Parathyroid adenoma (tissue), 2 donors: ENCODE measurements around the gene MICALL2.

Source experiments
- H2AFZ ChIP-seq: fragments of 300-600 bp; sonication (generic); one replicate; pipeline ENCODE4 v1.7.0; 2017; ENCODE audit warnings: antibody characterized with exemption, mild to moderate bottlenecking
- H3K27ac ChIP-seq: fragments of 300-600 bp; sonication (generic); one replicate; pipeline ENCODE4 v1.7.0; 2017
- H3K27me3 ChIP-seq: fragments of 300-600 bp; sonication (generic); one replicate; pipeline ENCODE4 v1.7.0; 2017; ENCODE audit warnings: low read length; ENCODE audit not compliant: control insufficient read depth, insufficient read depth
- H3K36me3 ChIP-seq: fragments of 300-600 bp; sonication (generic); one replicate; pipeline ENCODE4 v1.7.0; 2017; ENCODE audit warnings: low read length; ENCODE audit not compliant: control insufficient read depth, insufficient read depth
- H3K4me1 ChIP-seq: fragments of 300-600 bp; sonication (generic); one replicate; pipeline ENCODE4 v1.7.0; 2017; ENCODE audit warnings: control low read depth
- H3K4me2 ChIP-seq: fragments of 300-600 bp; sonication (generic); one replicate; pipeline ENCODE4 v1.7.0; 2017; ENCODE audit warnings: low read length
- H3K4me3 ChIP-seq: fragments of 300-600 bp; sonication (generic); one replicate; pipeline ENCODE4 v1.7.0; 2017; ENCODE audit warnings: low read depth, low read length
- H3K79me2 ChIP-seq: fragments of 300-600 bp; sonication (generic); one replicate; pipeline ENCODE4 v1.7.0; 2017; ENCODE audit warnings: control low read depth
- H3K9ac ChIP-seq: fragments of 300-600 bp; sonication (generic); one replicate; pipeline ENCODE4 v1.7.0; 2017; ENCODE audit warnings: mild to moderate bottlenecking
- H3K9me3 ChIP-seq: fragments of 300-600 bp; sonication (generic); one replicate; pipeline ENCODE4 v1.7.0; 2017; ENCODE audit warnings: low read length; ENCODE audit not compliant: control insufficient read depth
- TF ChIP-seq, protein P1 (sequence below): fragments of 300-600 bp; sonication (generic); IDR thresholded peaks from one replicate; pipeline ENCODE4 v1.7.0; 2017; ENCODE audit warnings: antibody characterized with exemption, mild to moderate bottlenecking
- donor health status: primary hyperparathyroidism.

Gene MICALL2

DNA sequence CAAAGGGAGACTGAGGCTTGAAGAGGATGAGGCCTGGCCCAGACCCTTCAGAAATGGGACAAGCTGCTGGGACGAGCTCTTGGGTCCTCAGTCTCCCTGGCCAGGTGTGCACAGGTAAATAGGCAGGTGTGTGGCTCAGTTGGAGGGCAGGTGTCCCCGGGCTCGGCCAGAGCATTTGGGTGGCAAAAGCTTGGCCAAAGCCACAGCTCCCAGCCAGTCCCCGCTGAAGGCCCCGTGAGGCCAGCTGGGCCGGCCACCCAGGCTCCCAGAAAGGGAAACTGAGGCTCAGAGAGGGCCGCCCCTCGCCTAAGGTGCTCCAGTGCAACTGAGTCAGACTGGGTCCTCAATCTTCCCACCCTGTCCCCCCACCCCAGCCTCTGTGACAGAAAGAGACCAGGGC is 37.3 kb downstream of the MICALL2 start:
- H3K4me1 ChIP-seq, result peaks cover 2% of the 10 kb centered on the region
- no peak overlapping the region for H3K27ac ChIP-seq
- H3K9ac ChIP-seq, result no peak overlapping the region
- no peaks in the 10 kb centered on the region for H3K36me3 ChIP-seq
- no peaks in the 10 kb centered on the region for H3K79me2 ChIP-seq
- H3K9me3 ChIP-seq, result no peaks in the 10 kb centered on the region
- TF ChIP-seq, protein P1, sequence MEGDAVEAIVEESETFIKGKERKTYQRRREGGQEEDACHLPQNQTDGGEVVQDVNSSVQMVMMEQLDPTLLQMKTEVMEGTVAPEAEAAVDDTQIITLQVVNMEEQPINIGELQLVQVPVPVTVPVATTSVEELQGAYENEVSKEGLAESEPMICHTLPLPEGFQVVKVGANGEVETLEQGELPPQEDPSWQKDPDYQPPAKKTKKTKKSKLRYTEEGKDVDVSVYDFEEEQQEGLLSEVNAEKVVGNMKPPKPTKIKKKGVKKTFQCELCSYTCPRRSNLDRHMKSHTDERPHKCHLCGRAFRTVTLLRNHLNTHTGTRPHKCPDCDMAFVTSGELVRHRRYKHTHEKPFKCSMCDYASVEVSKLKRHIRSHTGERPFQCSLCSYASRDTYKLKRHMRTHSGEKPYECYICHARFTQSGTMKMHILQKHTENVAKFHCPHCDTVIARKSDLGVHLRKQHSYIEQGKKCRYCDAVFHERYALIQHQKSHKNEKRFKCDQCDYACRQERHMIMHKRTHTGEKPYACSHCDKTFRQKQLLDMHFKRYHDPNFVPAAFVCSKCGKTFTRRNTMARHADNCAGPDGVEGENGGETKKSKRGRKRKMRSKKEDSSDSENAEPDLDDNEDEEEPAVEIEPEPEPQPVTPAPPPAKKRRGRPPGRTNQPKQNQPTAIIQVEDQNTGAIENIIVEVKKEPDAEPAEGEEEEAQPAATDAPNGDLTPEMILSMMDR, result no peak
- H3K27me3 ChIP-seq, result no peaks in the 10 kb centered on the region
- H2AFZ ChIP-seq, result no peak overlapping the region
- H3K4me2 ChIP-seq, result no peak overlapping the region
- no peak overlapping the region for H3K4me3 ChIP-seq

DNA sequence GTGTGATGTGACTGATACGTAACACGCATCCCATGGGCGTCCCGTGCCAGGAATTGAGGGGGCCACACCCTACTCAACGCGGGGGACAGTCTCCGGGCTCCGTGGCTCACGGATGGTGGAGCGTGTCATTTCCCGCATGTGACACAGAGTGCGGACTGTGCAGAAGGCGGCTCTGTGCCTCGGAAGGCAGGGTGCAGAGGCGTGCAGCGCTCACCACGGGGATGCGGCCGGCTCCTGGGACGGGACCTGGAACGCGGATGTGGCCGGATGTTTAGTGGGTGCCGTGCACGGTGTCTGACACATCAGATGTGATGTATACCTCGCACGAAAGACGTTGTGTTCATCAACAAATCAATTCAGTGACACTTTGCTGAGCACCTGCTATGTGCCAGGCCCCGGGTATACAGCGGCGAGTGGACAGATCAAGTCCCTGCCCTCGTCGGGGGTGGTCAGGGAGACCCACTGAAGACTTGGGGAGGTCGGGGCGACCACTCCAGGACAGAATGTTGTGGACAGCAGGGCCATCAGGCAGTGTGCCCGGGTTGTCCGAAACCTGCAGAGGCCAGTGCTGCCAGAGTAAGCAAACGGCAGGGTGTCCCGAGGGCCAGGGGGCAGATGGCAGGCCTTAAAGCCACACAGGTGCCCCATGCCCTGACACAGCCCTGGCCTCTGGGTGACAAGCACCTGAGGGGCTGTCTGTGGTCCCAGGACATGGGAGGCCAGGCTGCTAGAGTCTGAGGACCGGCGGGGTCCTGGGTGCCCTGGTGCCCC is 38.1 kb downstream of the MICALL2 start:
- Histone ChIP-seq H2AFZ (no peak overlapping the region), H3K4me1 (peaks cover 2% of the 10 kb centered on the region), H3K9me3 (no peaks in the 10 kb centered on the region), H3K4me2 (no peak overlapping the region), H3K9ac (no peak overlapping the region), H3K4me3 (no peak overlapping the region), H3K79me2 (no peaks in the 10 kb centered on the region), H3K36me3 (no peaks in the 10 kb centered on the region), H3K27me3 (no peaks in the 10 kb centered on the region), H3K27ac (no peak overlapping the region)
- TF ChIP-seq, protein P1, result no peak

DNA sequence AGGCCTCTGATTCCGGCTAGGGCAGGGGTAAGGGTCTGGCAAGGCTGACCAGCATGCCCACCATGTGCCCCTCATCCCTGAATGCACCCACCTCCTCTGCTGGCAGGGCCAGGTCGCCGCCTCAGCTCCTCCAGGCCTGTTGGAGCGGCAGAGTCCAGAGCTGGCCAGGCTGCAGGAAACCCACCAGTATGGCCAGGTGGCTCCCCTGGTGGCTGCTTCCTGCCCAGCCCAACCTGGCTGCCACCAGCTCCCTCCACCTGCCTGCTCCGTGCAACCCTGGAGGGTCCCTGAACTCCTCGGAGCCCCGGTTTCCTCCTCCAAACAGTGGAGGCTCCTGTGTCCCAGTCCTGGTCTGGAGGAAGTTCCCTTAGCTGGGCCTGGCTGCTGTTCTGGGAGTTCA is 39.6 kb downstream of the MICALL2 start:
- peaks cover 2% of the 10 kb centered on the region for H3K4me1 ChIP-seq
- TF ChIP-seq, protein P1, result no peak
- H3K27ac ChIP-seq, result no peak overlapping the region
- no peak overlapping the region for H3K9ac ChIP-seq
- no peaks in the 10 kb centered on the region for H3K79me2 ChIP-seq
- no peak overlapping the region for H2AFZ ChIP-seq
- H3K9me3 ChIP-seq, result no peaks in the 10 kb centered on the region
- H3K4me3 ChIP-seq, result no peak overlapping the region
- no peak overlapping the region for H3K4me2 ChIP-seq
- H3K27me3 ChIP-seq, result no peaks in the 10 kb centered on the region
- no peaks in the 10 kb centered on the region for H3K36me3 ChIP-seq

DNA sequence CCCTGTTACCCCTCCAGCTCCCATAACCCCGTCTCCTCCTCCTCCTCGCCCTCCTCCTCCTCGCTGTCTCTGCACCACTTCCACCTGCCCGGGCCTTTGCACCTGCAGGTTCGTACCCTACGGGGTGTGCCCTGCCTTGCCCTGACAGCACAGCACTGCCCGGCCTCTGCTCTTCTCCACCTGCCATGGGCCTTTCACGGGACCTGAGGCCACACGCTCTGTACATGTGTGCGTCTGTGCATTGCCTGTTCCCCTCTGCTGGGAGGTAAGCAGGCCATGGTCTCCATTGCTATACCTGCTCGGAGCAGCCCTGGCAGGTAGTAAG is 40.0 kb downstream of the MICALL2 start:
- Histone ChIP-seq H3K36me3 (no peaks in the 10 kb centered on the region), H3K9me3 (no peaks in the 10 kb centered on the region), H3K4me2 (no peak overlapping the region), H2AFZ (no peak overlapping the region), H3K79me2 (no peaks in the 10 kb centered on the region), H3K4me1 (peaks cover 2% of the 10 kb centered on the region), H3K27ac (no peak overlapping the region), H3K27me3 (no peaks in the 10 kb centered on the region), H3K9ac (no peak overlapping the region), H3K4me3 (no peak overlapping the region)
- TF ChIP-seq, protein P1, result no peak
